GM23338 (cell line): ENCODE results near the gene MIA. TPM values are rescaled to one million over a fixed set of nuclear protein-coding genes. Genes with fewer than 3 reads are reported as not detected.
"Not testable (repeated sequence)": the region's sequence is repeated elsewhere in the genome, so short reads cannot be mapped to it uniquely, and the experiment has no call there.

Experiments used
- ATAC-seq: fragments of 200-7000 bp; cut with Tn5 transposase; 3 replicates; pipeline ENCODE4 v1.9.1; 2020
- DNase-seq: peaks from one replicate; pipeline ENCODE4 v3.0.0-alpha.2; 2015; ENCODE audit warnings: low spot score
- H2AFZ ChIP-seq: fragments of 200-600 bp; sonication (generic); 2 replicates; pipeline ENCODE4 v1.8.0; 2016; ENCODE audit warnings: antibody characterized with exemption, mild to moderate bottlenecking, moderate library complexity
- H3F3A ChIP-seq: fragments of 200-600 bp; sonication (generic); replicated peaks from 2 replicates; pipeline ENCODE4 v1.8.0; 2017; ENCODE audit warnings: antibody characterized with exemption, mixed run types, low read depth
- H3K27ac ChIP-seq: fragments of 200-600 bp; sonication (generic); 2 replicates; pipeline ENCODE4 v1.6.1; 2016; ENCODE audit warnings: low read depth
- H3K27me3 ChIP-seq: fragments of 200-600 bp; sonication (generic); 2 replicates; pipeline ENCODE4 v1.8.0; 2016; ENCODE audit warnings: mild to moderate bottlenecking, mixed run types, moderate library complexity; ENCODE audit not compliant: insufficient read depth
- H3K36me3 ChIP-seq: fragments of 200-600 bp; sonication (generic); 2 replicates; pipeline ENCODE4 v1.8.0; 2016; ENCODE audit warnings: mild to moderate bottlenecking; ENCODE audit not compliant: insufficient read depth
- H3K4me1 ChIP-seq: fragments of 200-600 bp; sonication (generic); 2 replicates; pipeline ENCODE4 v1.8.0; 2016; ENCODE audit warnings: mild to moderate bottlenecking, moderate library complexity; ENCODE audit not compliant: insufficient read depth
- H3K4me2 ChIP-seq: fragments of 200-600 bp; sonication (generic); 2 replicates; pipeline ENCODE4 v1.7.1; 2017; ENCODE audit warnings: mixed run types
- H3K4me3 ChIP-seq: fragments of 200-600 bp; sonication (generic); 2 replicates; pipeline ENCODE4 v1.6.1; 2016; ENCODE audit warnings: mixed run types
- H3K79me2 ChIP-seq: fragments of 200-600 bp; sonication (generic); replicated peaks from 2 replicates; pipeline ENCODE4 v1.8.0; 2017; ENCODE audit warnings: mild to moderate bottlenecking; ENCODE audit not compliant: insufficient read depth
- H3K9me2 ChIP-seq: fragments of 200-600 bp; sonication (generic); 2 replicates; pipeline ENCODE4 v1.8.0; 2017; ENCODE audit not compliant: insufficient read depth
- H4K20me1 ChIP-seq: fragments of 200-600 bp; sonication (generic); replicated peaks from 2 replicates; pipeline ENCODE4 v1.8.0; 2017; ENCODE audit warnings: mild to moderate bottlenecking; ENCODE audit not compliant: insufficient read depth
- H3K27ac Mint-ChIP-seq: 2 replicates; pipeline ENCODE4 v1.8.0; 2020; ENCODE audit warnings: inconsistent platforms, mild to moderate bottlenecking, moderate library complexity, mixed read lengths
- H3K27me3 Mint-ChIP-seq: 3 replicates; pipeline ENCODE4 v1.8.0; 2022; ENCODE audit warnings: low read depth, mild to moderate bottlenecking, moderate library complexity, mixed read lengths, inconsistent platforms; ENCODE audit not compliant: insufficient read depth, poor library complexity
- H3K36me3 Mint-ChIP-seq: 3 replicates; pipeline ENCODE4 v1.8.0; 2021; ENCODE audit warnings: low read depth, mild to moderate bottlenecking, inconsistent platforms, moderate library complexity, mixed read lengths
- H3K4me1 Mint-ChIP-seq: 3 replicates; pipeline ENCODE4 v1.8.0; 2020; ENCODE audit warnings: mild to moderate bottlenecking, inconsistent platforms, mixed read lengths
- H3K4me3 Mint-ChIP-seq: 3 replicates; pipeline ENCODE4 v1.8.0; 2021; ENCODE audit warnings: moderate library complexity, mild to moderate bottlenecking, inconsistent platforms, mixed read lengths
- H3K9me3 Mint-ChIP-seq: 3 replicates; pipeline ENCODE4 v1.8.0; 2020; ENCODE audit warnings: moderate library complexity, mild to moderate bottlenecking, inconsistent platforms, mixed read lengths
- EZH2 ChIP-seq: fragments of 200-600 bp; sonication (generic); IDR thresholded peaks from one replicate; pipeline ENCODE4 v1.8.0; 2017; ENCODE audit warnings: antibody characterized with exemption, mild to moderate bottlenecking, low read depth; ENCODE audit not compliant: unreplicated experiment
- EZH2phosphoT487 ChIP-seq: fragments of 200-600 bp; sonication (generic); IDR thresholded peaks from one replicate; pipeline ENCODE4 v1.8.1; 2018; ENCODE audit warnings: antibody characterized with exemption; ENCODE audit not compliant: unreplicated experiment
- ZNF331 ChIP-seq: fragments of 250-450 bp; sonication (Bioruptor Pico); IDR thresholded peaks from 2 replicates; pipeline ENCODE4 v1.5.0; 2020; ENCODE audit warnings: low read depth, mild to moderate bottlenecking, moderate library complexity
- polyA plus RNA-seq: library from polyadenylated mRNA; unstranded; fragments of >200 nt; fragmentation: Nextera tagmentation; extraction: Ambion mirVana; gene quantifications from 2 replicates; pipeline ENCODE4 v1.2.1, GENCODE V29; 2016
- total RNA-seq: library from RNA; depleted of rRNA; stranded (reverse); fragments of >200 nt; shearing (Covaris generic); gene quantifications from 2 replicates; pipeline ENCODE4 v1.2.3, GENCODE V29; 2014
- TF ChIP-seq, protein P1 (sequence below), 2 experiments: fragments of 200-600 bp in 1 of 2; sonication (generic) in 1 of 2; conservative IDR thresholded peaks; 2 replicates each; pipeline versions ENCODE4 v1.5.1 to v1.6.1; 2016 to 2017; ENCODE audit warnings: antibody characterized with exemption in 2 of 2, low read depth in 2 of 2, mild to moderate bottlenecking in 2 of 2, moderate library complexity in 1 of 2

Gene MIA
- total and polyA plus RNA-seq, 2 experiments from 2014 or later = not detected

GRCh38 chr19:40730065-40730464, 45.3 kb upstream of the MIA start:
- not testable (repeated sequence) for H3F3A ChIP-seq, H2AFZ ChIP-seq, H3K9me3 Mint-ChIP-seq, H3K9me2 ChIP-seq, H3K27ac Mint-ChIP-seq, DNase-seq, H3K4me1 ChIP-seq, ATAC-seq, H3K27ac ChIP-seq, H3K79me2 ChIP-seq, H4K20me1 ChIP-seq, H3K4me2 ChIP-seq, H3K27me3 ChIP-seq, H3K27me3 Mint-ChIP-seq, H3K4me1 Mint-ChIP-seq, H3K4me3 ChIP-seq, H3K4me3 Mint-ChIP-seq
- peaks cover 45% of the 10 kb centered on the region for H3K36me3 Mint-ChIP-seq
- H3K36me3 ChIP-seq = peaks cover 15% of the 10 kb centered on the region

- not testable (repeated sequence) for H3K4me1 Mint-ChIP-seq, ATAC-seq, H3K4me3 ChIP-seq, H3K9me3 Mint-ChIP-seq, DNase-seq, H3K27me3 Mint-ChIP-seq, H3K27ac Mint-ChIP-seq, H3K4me3 Mint-ChIP-seq, H3K4me2 ChIP-seq, H3K9me2 ChIP-seq, H4K20me1 ChIP-seq, H3K79me2 ChIP-seq, H3K4me1 ChIP-seq, H3F3A ChIP-seq, H3K27ac ChIP-seq, H3K27me3 ChIP-seq, H2AFZ ChIP-seq
- H3K36me3 Mint-ChIP-seq = peaks cover 53% of the 10 kb centered on the region
- H3K36me3 ChIP-seq = peaks cover 15% of the 10 kb centered on the region
Observed at GRCh38 chr19:40732304-40732703, 43.0 kb upstream of the MIA start.

- Histone ChIP-seq H3K9me2 (no peaks in the 10 kb centered on the region), H3K27ac (no peak overlapping the region), H3K79me2 (no peaks in the 10 kb centered on the region), H3K36me3 (peaks cover 15% of the 10 kb centered on the region), H4K20me1 (no peaks in the 10 kb centered on the region; the same call in 1 of the 2 replicates), H3K27me3 (no peaks in the 10 kb centered on the region), H3K4me3 (no peak overlapping the region), H3F3A (no peaks in the 10 kb centered on the region), H3K4me2 (no peak overlapping the region), H3K4me1 (no peaks in the 10 kb centered on the region), H2AFZ (no peak overlapping the region)
- ATAC-seq = no peak
- H3K36me3 Mint-ChIP-seq = peaks cover 52% of the 10 kb centered on the region
- TF ChIP-seq, protein P1, sequence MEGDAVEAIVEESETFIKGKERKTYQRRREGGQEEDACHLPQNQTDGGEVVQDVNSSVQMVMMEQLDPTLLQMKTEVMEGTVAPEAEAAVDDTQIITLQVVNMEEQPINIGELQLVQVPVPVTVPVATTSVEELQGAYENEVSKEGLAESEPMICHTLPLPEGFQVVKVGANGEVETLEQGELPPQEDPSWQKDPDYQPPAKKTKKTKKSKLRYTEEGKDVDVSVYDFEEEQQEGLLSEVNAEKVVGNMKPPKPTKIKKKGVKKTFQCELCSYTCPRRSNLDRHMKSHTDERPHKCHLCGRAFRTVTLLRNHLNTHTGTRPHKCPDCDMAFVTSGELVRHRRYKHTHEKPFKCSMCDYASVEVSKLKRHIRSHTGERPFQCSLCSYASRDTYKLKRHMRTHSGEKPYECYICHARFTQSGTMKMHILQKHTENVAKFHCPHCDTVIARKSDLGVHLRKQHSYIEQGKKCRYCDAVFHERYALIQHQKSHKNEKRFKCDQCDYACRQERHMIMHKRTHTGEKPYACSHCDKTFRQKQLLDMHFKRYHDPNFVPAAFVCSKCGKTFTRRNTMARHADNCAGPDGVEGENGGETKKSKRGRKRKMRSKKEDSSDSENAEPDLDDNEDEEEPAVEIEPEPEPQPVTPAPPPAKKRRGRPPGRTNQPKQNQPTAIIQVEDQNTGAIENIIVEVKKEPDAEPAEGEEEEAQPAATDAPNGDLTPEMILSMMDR (conservative IDR thresholded peaks at IDR 0.05; ENCODE audit: low read depth in 2 of 2) = no peak
- TF ChIP-seq EZH2 = no peak
- TF ChIP-seq ZNF331 = no peak
- no peak for TF ChIP-seq EZH2phosphoT487
- H3K9me3 Mint-ChIP-seq = no peaks in the 10 kb centered on the region
- H3K4me3 Mint-ChIP-seq = no peak overlapping the region
- no peak overlapping the region for H3K27ac Mint-ChIP-seq
- no peaks in the 10 kb centered on the region for H3K4me1 Mint-ChIP-seq
- peaks cover 4% of the 10 kb centered on the region for H3K27me3 Mint-ChIP-seq
- DNase-seq = no peak
Observed at GRCh38 chr19:40733149-40733548, 42.2 kb upstream of the MIA start.
